ENCODE data around the gene PSMB5.
A peak's percentile ranks its signal among the peaks of the same experiment; 100 is the strongest.

Gene PSMB5

DNA sequence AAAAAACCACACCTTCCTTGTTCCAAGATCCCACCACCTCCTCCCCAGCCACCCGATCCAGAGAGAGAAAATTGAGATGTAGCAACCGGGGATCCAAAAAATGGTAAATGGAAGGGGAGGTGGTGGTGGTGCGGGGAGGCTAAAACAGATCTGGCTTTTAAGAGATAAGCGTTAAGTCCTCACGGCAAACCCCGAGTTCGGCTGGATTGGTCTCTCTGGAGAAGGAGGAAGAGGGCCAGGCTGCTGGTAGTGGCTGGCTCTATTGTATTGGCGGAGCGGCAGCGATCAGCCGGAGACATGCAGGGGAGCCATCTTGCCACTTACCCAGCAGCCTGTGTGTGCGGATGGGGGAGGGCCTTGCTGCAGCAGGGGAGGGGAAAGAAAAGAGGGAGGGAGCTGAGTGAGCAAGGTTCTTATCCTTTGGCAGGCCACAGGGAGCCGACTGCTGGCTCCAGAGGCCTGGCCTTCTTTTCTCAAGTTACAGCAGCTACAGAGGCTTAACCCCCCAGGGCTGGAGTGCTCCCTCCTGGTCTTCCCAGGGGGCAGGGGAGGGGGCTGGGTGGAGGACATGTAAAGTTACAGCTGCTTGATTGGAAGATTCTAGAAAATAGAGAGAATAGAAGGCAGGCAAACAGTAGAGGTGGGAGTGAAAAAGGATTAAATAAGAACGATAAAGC is 36.7 kb upstream of the PSMB5 start (continued):
- TF ChIP-seq ZNF660 (tag by site-specific recombination; IDR thresholded peaks at IDR 0.05) (no peak), ZNF768 (tag by site-specific recombination; IDR thresholded peaks at IDR 0.05) (no peak), TSHZ1 (tag by site-specific recombination; IDR thresholded peaks at IDR 0.05; ENCODE audit: borderline replicate concordance) (no peak), ZNF664 (tag by site-specific recombination; IDR thresholded peaks at IDR 0.05) (no peak), ZNF473 (tag by site-specific recombination; IDR thresholded peaks at IDR 0.05) (no peak), ZNF48 (tag by site-specific recombination; IDR thresholded peaks at IDR 0.05) (no peak), ZNF555 (tag by site-specific recombination; conservative IDR thresholded peaks at IDR 0.05) (no peak), ZNF571 (tag by site-specific recombination; IDR thresholded peaks at IDR 0.05) (no peak), TCF7L2 (IDR thresholded peaks at IDR 0.05; ENCODE audit: borderline replicate concordance, low read depth, low read length) (no peak; the same call in 1 of the 2 replicates), ZSCAN18 (tag by site-specific recombination; IDR thresholded peaks at IDR 0.05) (no peak), ZNF518A (tag by site-specific recombination; conservative IDR thresholded peaks at IDR 0.05; ENCODE audit: low read depth) (no peak), AEBP2 (tag by site-specific recombination; IDR thresholded peaks at IDR 0.05; ENCODE audit: borderline replicate concordance) (no peak), ZBTB8A (tag by site-specific recombination; IDR thresholded peaks at IDR 0.05) (no peak), ZNF366 (tag by site-specific recombination; conservative IDR thresholded peaks at IDR 0.05) (peak; percentile 84), EGR2 (tag by site-specific recombination; IDR thresholded peaks at IDR 0.05; ENCODE audit: low read depth) (no peak), ZNF132 (tag by site-specific recombination; IDR thresholded peaks at IDR 0.05; ENCODE audit: borderline replicate concordance) (no peak), ZSCAN16 (tag by site-specific recombination; IDR thresholded peaks at IDR 0.05) (peak; percentile 76), GLIS2 (tag by site-specific recombination; IDR thresholded peaks at IDR 0.05) (peak; percentile 97), ZNF791 (tag by site-specific recombination; IDR thresholded peaks at IDR 0.05) (no peak), ZNF324 (tag by site-specific recombination; IDR thresholded peaks at IDR 0.05) (peak; percentile 25; the same call in 1 of the 2 replicates)
- TF ChIP-seq, protein P1, sequence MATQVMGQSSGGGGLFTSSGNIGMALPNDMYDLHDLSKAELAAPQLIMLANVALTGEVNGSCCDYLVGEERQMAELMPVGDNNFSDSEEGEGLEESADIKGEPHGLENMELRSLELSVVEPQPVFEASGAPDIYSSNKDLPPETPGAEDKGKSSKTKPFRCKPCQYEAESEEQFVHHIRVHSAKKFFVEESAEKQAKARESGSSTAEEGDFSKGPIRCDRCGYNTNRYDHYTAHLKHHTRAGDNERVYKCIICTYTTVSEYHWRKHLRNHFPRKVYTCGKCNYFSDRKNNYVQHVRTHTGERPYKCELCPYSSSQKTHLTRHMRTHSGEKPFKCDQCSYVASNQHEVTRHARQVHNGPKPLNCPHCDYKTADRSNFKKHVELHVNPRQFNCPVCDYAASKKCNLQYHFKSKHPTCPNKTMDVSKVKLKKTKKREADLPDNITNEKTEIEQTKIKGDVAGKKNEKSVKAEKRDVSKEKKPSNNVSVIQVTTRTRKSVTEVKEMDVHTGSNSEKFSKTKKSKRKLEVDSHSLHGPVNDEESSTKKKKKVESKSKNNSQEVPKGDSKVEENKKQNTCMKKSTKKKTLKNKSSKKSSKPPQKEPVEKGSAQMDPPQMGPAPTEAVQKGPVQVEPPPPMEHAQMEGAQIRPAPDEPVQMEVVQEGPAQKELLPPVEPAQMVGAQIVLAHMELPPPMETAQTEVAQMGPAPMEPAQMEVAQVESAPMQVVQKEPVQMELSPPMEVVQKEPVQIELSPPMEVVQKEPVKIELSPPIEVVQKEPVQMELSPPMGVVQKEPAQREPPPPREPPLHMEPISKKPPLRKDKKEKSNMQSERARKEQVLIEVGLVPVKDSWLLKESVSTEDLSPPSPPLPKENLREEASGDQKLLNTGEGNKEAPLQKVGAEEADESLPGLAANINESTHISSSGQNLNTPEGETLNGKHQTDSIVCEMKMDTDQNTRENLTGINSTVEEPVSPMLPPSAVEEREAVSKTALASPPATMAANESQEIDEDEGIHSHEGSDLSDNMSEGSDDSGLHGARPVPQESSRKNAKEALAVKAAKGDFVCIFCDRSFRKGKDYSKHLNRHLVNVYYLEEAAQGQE (tag by site-specific recombination; IDR thresholded peaks at IDR 0.05): peak; percentile 24; the same call in 1 of the 2 replicates
- TF ChIP-seq, protein P2, sequence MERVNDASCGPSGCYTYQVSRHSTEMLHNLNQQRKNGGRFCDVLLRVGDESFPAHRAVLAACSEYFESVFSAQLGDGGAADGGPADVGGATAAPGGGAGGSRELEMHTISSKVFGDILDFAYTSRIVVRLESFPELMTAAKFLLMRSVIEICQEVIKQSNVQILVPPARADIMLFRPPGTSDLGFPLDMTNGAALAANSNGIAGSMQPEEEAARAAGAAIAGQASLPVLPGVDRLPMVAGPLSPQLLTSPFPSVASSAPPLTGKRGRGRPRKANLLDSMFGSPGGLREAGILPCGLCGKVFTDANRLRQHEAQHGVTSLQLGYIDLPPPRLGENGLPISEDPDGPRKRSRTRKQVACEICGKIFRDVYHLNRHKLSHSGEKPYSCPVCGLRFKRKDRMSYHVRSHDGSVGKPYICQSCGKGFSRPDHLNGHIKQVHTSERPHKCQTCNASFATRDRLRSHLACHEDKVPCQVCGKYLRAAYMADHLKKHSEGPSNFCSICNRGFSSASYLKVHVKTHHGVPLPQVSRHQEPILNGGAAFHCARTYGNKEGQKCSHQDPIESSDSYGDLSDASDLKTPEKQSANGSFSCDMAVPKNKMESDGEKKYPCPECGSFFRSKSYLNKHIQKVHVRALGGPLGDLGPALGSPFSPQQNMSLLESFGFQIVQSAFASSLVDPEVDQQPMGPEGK (tag by site-specific recombination; IDR thresholded peaks at IDR 0.05): peak; percentile 94

All from HEK293 (cell line).